Globus pallidus (tissue), 1 donor: ENCODE data around the gene EMX2.
"Not testable (repeated sequence)": the region's sequence is repeated elsewhere in the genome, so short reads cannot be mapped to it uniquely, and the experiment has no call there.

Experiments
- DNase-seq: peaks from one replicate; pipeline ENCODE4 v3.0.0-alpha.2; 2015; ENCODE audit warnings: low spot score

EMX2 gene

GRCh38 chr10:117560942-117561341 lies 18.4 kb downstream of the EMX2 start:
- DNase-seq: no peak

DNA sequence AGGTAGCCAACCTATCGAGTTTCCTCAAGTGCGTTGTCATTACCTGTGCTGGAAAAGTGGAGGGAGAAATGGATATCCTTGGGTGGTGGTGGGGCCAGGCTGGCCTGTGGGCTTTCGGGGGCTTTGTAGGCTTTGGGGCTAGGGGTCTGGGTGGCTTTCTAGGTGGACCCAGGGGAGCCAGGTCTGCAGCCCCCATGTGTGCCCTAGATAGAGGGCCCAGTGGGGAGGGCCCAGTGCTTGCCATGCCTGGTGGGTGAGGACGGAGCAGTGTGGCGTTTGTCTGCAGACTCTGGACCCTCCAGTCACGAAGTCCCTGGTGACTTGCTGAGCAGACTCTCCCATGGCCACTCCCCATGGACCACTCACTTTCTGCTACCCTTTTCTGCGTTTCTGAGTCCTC lies 19.7 kb downstream of the EMX2 start:
- no peak for DNase-seq

DNA sequence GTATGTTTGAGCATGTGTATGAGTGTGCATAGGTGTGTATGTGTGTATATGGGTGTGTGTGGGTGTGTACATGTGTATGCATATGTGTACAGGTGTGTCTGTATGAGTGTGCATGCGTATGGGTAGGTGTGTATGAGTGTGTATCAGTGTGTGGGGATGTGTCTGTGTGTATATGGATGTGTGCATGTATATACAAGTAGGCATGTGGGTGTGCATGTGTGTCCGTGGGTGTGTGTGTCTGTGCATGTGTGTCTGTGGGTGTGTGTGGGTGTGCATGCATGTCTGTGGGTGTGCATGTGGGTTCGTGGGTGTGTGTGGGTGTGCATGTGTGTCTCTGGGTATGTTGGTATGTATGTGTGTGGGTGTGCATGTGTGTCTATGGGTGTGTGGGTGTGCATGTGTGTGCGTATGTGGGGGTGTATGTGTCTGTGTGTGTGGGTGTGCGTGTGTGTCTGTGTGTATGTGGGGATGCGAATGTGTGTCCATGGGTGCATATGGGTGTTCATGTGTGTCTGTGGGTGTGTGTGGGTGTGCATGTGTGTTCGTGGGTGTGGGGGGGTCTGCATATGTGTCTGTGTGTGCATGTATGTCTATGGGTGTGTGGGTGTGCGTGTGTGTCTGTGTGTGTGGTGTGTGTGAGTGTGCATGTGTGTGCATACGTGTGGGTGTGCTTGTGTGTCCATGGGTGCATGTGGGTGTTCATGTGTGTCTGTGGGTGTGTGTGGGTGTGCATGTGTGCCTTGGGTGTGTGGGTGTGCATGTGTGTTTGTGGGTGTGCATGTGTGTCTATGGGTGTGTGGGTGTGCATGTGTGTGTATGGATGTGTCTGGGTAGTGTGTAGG lies 20.6 kb downstream of the EMX2 start:
- no peak for DNase-seq

DNA sequence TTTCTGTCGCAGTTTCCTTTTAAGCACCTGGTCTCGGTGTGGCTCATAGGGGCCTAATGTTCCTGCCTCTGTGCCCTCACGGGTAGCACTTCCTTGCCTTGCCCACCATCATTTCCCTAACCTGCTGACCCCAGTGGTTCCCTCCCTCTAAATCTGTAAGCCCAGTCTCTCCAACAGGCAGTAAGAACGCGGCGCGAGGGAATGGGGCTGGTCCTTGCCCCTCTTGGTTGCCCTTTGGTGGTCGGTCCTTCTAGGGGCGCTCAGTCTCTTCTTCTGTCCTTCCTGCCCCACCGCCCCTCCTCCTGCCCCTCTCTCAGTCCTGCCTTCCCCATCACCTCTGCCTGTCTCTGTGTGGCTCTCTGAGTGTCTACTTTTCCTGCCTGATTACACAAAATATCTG lies 21.2 kb downstream of the EMX2 start:
- DNase-seq: no peak

DNA sequence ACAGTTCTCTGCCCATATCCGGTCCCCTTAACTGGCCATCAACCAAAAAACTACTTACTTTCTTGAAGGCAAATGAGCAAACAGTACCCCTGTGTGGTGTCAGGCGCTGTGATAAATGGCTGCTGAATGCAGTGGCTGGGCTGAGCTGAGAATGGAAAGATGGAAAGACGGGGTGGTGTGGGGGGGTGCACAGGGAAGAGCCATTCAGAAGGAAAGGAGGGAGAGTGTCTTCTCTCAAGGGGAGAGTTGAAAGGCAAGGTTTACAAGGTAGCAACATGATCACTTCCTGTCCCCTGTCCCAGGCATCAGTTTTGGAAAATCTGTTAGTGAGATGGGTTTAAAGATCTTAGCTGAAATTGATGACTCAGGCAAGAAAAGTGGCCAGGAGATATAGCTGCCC lies 22.5 kb downstream of the EMX2 start:
- no peak for DNase-seq

GRCh38 chr10:117568334-117568733 lies 25.8 kb downstream of the EMX2 start:
- DNase-seq: no peak

DNA sequence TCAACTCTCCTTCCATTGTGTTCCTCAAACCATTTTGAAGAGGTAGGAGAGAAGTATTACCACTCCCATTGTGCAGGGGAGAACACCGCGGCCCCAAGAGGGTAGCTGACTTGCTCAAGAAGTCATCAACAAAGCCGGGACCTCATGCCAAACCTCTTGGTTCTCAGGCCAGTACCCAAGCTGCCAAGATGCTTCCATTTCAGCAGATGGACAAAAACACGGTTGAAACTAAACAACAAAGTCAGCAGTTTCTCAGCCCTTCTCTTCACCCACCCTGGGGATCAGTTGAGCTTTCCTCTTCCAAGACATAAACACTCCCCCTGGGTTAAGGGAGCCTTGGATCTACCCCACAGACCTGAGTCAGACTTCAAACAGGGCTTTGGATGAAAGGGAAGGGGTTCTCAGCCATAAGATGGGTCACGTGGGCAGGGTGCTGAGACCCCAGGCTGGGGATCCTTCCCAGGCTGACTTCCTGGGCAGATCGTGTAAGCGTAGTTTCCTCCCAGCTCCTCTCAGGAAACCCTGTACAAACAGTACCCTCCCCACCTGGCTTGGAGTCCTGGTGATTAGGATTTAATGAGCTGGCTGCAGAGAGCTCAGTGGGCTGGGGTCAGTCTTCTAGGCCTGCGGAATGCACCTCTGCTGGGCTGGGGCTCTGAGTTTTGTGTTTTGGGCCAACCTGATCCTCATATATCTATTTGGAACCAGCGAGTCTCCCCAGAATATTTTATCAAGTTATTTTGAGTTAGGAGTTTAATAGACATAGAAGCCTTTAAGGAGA lies 27.3 kb downstream of the EMX2 start:
- no peak for DNase-seq

- no peak for DNase-seq
Observed at GRCh38 chr10:117570880-117571279, 28.3 kb downstream of the EMX2 start.

- no peak for DNase-seq
Observed at GRCh38 chr10:117574498-117575146, 32.1 kb downstream of the EMX2 start.

DNA sequence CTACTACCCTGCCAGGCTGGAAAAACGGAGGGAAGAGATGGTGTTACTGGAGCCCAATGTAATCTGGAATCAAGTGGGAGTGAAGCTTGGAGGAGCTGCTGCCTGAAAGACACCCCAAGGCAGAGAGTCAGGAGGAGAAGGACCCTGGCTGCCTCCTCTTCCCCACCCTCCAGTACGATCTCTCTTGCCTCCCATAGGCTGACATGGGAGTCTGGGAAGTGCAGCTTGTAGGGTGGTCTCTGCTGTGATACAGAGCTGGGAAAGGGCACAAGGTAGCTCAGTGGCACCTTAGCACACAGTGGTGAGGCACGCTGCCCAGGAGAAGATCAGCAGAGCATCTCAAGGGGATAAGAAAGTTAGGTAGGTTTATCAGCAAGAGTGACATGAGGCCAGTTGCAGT lies 35.9 kb downstream of the EMX2 start:
- DNase-seq: no peak

DNA sequence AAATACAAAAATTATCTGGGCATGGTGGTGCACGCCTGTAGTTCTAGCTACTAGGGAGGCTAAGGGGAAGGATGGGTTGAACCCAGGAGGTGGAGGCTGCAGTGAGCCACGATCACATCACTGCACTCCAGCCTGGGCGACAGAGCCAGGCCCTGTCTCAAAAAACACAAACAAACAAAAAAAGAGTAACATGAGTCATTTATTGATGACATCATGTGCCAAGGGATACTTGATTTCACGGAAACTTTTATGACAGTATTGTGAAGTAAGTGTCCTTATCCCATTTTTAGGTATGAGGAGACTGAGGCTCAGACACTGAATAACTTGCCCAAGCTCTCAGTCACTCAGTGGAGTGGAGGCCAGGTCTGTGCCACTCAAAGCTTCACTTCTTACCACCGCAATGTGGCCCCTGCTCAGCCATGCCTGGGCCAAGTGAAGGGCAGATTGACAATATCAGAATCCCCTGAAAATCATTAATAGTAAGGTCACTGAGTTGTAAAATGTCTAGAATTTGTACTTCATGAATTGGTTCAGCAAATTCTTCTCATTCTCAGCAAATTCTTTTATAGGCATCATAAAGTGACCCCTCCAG lies 36.5 kb downstream of the EMX2 start:
- no peak for DNase-seq

- no peak for DNase-seq
Observed at GRCh38 chr10:117581961-117582360, 39.4 kb downstream of the EMX2 start.

GRCh38 chr10:117584831-117585230 lies 42.3 kb downstream of the EMX2 start:
- DNase-seq: not testable (repeated sequence)

DNA sequence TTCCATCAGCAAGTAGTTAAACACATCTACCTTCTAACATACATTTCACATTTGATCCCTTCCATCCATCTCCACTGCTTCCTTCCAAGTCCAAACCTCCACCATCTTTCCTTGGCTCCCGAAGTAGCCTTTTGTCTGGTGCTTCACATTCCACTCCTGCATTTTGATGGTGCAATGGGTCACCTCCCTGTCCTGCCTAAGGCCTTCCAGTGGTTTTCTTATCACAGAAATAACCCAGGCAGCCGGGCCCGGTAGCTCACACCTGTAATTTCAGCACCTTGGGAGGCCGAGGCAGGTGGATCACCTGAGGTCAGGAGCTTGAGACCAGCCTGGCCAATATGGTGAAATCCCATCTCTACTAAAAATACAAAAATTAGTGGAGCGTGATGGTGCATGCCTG lies 44.5 kb downstream of the EMX2 start:
- no peak for DNase-seq

- DNase-seq: no peak
Observed at GRCh38 chr10:117590101-117590875, 47.7 kb downstream of the EMX2 start.

DNA sequence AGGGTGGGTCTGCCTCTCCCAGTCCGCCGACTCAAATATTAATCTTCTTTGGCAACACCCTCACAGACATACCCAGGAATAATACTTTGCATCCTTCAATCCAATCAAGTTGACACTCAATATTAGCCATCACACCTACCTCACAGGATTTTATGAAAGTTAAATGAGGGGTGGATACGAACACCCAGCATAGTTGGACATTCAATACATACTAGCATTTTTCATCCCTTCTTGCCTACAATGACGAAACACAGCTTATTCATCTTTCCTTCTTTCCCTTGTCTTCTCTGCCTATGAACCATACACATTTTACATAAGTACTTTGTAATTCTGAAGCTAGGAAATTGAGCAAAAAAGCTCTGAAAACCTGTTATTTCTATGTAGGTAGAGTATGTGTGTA lies 48.5 kb downstream of the EMX2 start:
- DNase-seq: no peak

- no peak for DNase-seq
Observed at GRCh38 chr10:117594722-117595121, 52.2 kb downstream of the EMX2 start.

- DNase-seq: no peak
Observed at GRCh38 chr10:117596706-117597105, 54.2 kb downstream of the EMX2 start.

GRCh38 chr10:117597216-117597615 lies 54.7 kb downstream of the EMX2 start:
- DNase-seq: no peak
